Panc1 (cell line): Measurements from ENCODE around the gene CCDC148. TPM values are rescaled to one million over a fixed set of nuclear protein-coding genes. Genes with fewer than 3 reads are reported as not detected.

Experiments
- ATAC-seq: fragments of 200-7000 bp; cut with Tn5 transposase; 2 replicates; pipeline ENCODE4 v1.9.1; 2020; ENCODE audit warnings: mild to moderate bottlenecking, moderate library complexity
- BruUV-seq: library from RNA; stranded (reverse); fragments of 400-500 nt; replicated peaks from 2 replicates; lab custom pipeline; 2021; lab: Mats Ljungman, UMichigan
- CTCF ChIA-PET: fragments of 300-600 bp; sonication (Branson Sonifier 250); formaldehyde crosslinking; loops from one replicate; lab custom pipeline; 2022; ENCODE audit warnings: antibody characterized with exemption; lab: Charles Lee
- POLR2A ChIA-PET: fragments of 300-600 bp; sonication (Branson Sonifier 250); formaldehyde crosslinking; loops from one replicate; lab custom pipeline; 2022; ENCODE audit warnings: antibody characterized with exemption; lab: Charles Lee
- DNase-seq: peaks from one replicate; pipeline ENCODE4 v3.0.0-alpha.2; 2010; ENCODE audit warnings: low read depth, low spot score
- H3K27ac ChIP-seq: 2 replicates; pipeline ENCODE4 v1.5.1; 2011; ENCODE audit warnings: mild to moderate bottlenecking, low read length, inconsistent platforms
- H3K27me3 ChIP-seq: fragments of 200-500 bp; sonication (Bioruptor generic); 2 replicates; pipeline ENCODE4 v1.6.0; 2014; ENCODE audit warnings: low read length, inconsistent platforms; ENCODE audit not compliant: control insufficient read depth, insufficient read depth
- H3K36me3 ChIP-seq: fragments of 200-500 bp; sonication (Bioruptor generic); 2 replicates; pipeline ENCODE4 v1.5.1; 2014; ENCODE audit warnings: inconsistent platforms, mild to moderate bottlenecking, low read length, moderate library complexity; ENCODE audit not compliant: control insufficient read depth, insufficient read depth
- H3K4me1 ChIP-seq: 2 replicates; pipeline ENCODE4 v1.5.1; 2011; ENCODE audit warnings: inconsistent platforms, mild to moderate bottlenecking, low read length, moderate library complexity; ENCODE audit not compliant: control insufficient read depth, insufficient read depth
- H3K4me3 ChIP-seq, 2 experiments: 2 replicates each; pipeline ENCODE4 v1.5.1; 2011 to 2012; ENCODE audit warnings: low read depth in 2 of 2, low read length in 2 of 2, mild to moderate bottlenecking in 2 of 2, inconsistent platforms in 1 of 2, moderate library complexity in 1 of 2
- H3K9me3 ChIP-seq: fragments of 200-500 bp; sonication (Bioruptor generic); 2 replicates; pipeline ENCODE4 v1.5.1; 2014; ENCODE audit warnings: low read depth, mild to moderate bottlenecking, inconsistent platforms, low read length, moderate library complexity; ENCODE audit not compliant: control insufficient read depth, insufficient read depth
- CTCF ChIP-seq: fragments of 450-650 bp; IDR thresholded peaks from 2 replicates; pipeline ENCODE4 v1.5.1; 2017; ENCODE audit warnings: mild to moderate bottlenecking
- POLR2AphosphoS5 ChIP-seq: IDR thresholded peaks from 2 replicates; pipeline ENCODE4 v1.6.1; 2012; ENCODE audit warnings: mild to moderate bottlenecking, low read depth, low read length, moderate library complexity
- SIN3A ChIP-seq: IDR thresholded peaks from 2 replicates; pipeline ENCODE4 v1.6.1; 2012; ENCODE audit warnings: low read depth, mild to moderate bottlenecking, low read length, moderate library complexity, borderline replicate concordance; ENCODE audit not compliant: insufficient read depth
- TCF7L2 ChIP-seq: IDR thresholded peaks from 2 replicates; pipeline ENCODE4 v1.6.1; 2011; ENCODE audit warnings: mild to moderate bottlenecking, low read depth, low read length, inconsistent platforms
- in situ Hi-C: cut with HindIII; loops from 2 replicates; pipeline ENCODE4 v1.10.0; 2016; ENCODE audit warnings: low sequenced_read_pairs, low pct_unique_long_range_greater_than_20kb
- intact Hi-C: fragments of 100-400 bp; cut with micrococcal nuclease; formaldehyde crosslinking; loops from one replicate; pipeline ENCODE4 v1.10.0; 2022; ENCODE audit not compliant: unreplicated experiment
- total RNA-seq: library from RNA; stranded (reverse); gene quantifications from one replicate; pipeline ENCODE4 v1.2.1, GENCODE V29; 2021; ENCODE audit not compliant: unreplicated experiment
- TF ChIP-seq, protein P1 (sequence below), 2 experiments: IDR thresholded peaks; 2 replicates each; pipeline ENCODE4 v1.6.1; 2011 to 2012; ENCODE audit warnings: low read depth in 2 of 2, control low read depth in 1 of 2, low read length in 1 of 2, mild to moderate bottlenecking in 1 of 2, moderate library complexity in 1 of 2; ENCODE audit not compliant: insufficient read depth in 1 of 2

The CCDC148 gene
- total RNA-seq, 1 experiment from 2014 or later = 0.92 TPM

- ChIA-PET CTCF (no interaction called here), POLR2A (interaction anchor here (0.6 kb wide), 1 partner anchor 41 kb away, joined by 3 read pairs; no protein-coding TSS in a partner anchor)
- DNase-seq = no peak
- in situ Hi-C loops (no loop called here), intact Hi-C loops (no loop called here)
- Histone ChIP-seq H3K4me1 (no peaks in the 10 kb centered on the region), H3K9me3 (no peaks in the 10 kb centered on the region), H3K36me3 (no peaks in the 10 kb centered on the region), H3K4me3 (no peak overlapping the region), H3K27me3 (no peaks in the 10 kb centered on the region), H3K27ac (no peak overlapping the region)
- BruUV-seq = no TSS peak
- TF ChIP-seq TCF7L2 = no peak
- ATAC-seq = no peak
These were observed 242.1 kb downstream of the CCDC148 start for GRCh38 chr2:158214431-158214830.

GRCh38 chr2:158213773-158214172 lies 242.8 kb downstream of the CCDC148 start:
- H3K4me1 ChIP-seq = no peaks in the 10 kb centered on the region
- CTCF ChIA-PET = no interaction called here
- H3K9me3 ChIP-seq = no peaks in the 10 kb centered on the region
- no peaks in the 10 kb centered on the region for H3K27me3 ChIP-seq
- no peaks in the 10 kb centered on the region for H3K36me3 ChIP-seq
- DNase-seq (no peak), ATAC-seq (no peak)
- H3K4me3 ChIP-seq = no peak overlapping the region
- TF ChIP-seq SIN3A = no peak
- TF ChIP-seq POLR2AphosphoS5 = no peak
- no peak for TF ChIP-seq TCF7L2
- TF ChIP-seq CTCF = no peak
- TF ChIP-seq, protein P1, sequence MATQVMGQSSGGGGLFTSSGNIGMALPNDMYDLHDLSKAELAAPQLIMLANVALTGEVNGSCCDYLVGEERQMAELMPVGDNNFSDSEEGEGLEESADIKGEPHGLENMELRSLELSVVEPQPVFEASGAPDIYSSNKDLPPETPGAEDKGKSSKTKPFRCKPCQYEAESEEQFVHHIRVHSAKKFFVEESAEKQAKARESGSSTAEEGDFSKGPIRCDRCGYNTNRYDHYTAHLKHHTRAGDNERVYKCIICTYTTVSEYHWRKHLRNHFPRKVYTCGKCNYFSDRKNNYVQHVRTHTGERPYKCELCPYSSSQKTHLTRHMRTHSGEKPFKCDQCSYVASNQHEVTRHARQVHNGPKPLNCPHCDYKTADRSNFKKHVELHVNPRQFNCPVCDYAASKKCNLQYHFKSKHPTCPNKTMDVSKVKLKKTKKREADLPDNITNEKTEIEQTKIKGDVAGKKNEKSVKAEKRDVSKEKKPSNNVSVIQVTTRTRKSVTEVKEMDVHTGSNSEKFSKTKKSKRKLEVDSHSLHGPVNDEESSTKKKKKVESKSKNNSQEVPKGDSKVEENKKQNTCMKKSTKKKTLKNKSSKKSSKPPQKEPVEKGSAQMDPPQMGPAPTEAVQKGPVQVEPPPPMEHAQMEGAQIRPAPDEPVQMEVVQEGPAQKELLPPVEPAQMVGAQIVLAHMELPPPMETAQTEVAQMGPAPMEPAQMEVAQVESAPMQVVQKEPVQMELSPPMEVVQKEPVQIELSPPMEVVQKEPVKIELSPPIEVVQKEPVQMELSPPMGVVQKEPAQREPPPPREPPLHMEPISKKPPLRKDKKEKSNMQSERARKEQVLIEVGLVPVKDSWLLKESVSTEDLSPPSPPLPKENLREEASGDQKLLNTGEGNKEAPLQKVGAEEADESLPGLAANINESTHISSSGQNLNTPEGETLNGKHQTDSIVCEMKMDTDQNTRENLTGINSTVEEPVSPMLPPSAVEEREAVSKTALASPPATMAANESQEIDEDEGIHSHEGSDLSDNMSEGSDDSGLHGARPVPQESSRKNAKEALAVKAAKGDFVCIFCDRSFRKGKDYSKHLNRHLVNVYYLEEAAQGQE (IDR thresholded peaks at IDR 0.05; ENCODE audit: insufficient read depth in 1 of 2, low read depth in 2 of 2, low read length in 1 of 2) = no peak
- BruUV-seq = no TSS peak
- in situ Hi-C loops = no loop called here
- intact Hi-C loops = no loop called here
- no peak overlapping the region for H3K27ac ChIP-seq
- POLR2A ChIA-PET = no interaction called here

GRCh38 chr2:158212301-158212700 lies 244.3 kb downstream of the CCDC148 start:
- TF ChIP-seq POLR2AphosphoS5 (no peak), TCF7L2 (no peak), CTCF (no peak), SIN3A (no peak)
- TF ChIP-seq, protein P1 (IDR thresholded peaks at IDR 0.05; ENCODE audit: insufficient read depth in 1 of 2, low read depth in 2 of 2, low read length in 1 of 2) = no peak
- ATAC-seq (no peak), DNase-seq (no peak)
- H3K27ac ChIP-seq = no peak overlapping the region
- POLR2A ChIA-PET = no interaction called here
- no peaks in the 10 kb centered on the region for H3K27me3 ChIP-seq
- H3K4me1 ChIP-seq = no peaks in the 10 kb centered on the region
- CTCF ChIA-PET = no interaction called here
- in situ Hi-C loops (no loop called here), intact Hi-C loops (no loop called here)
- BruUV-seq = no TSS peak
- H3K4me3 ChIP-seq = no peak overlapping the region
- H3K9me3 ChIP-seq = no peaks in the 10 kb centered on the region
- no peaks in the 10 kb centered on the region for H3K36me3 ChIP-seq
